Liver (tissue), 3 donors: ENCODE data around the gene DHRS11.

Experiments
- CTCF ChIP-seq: fragments of 150-350 bp; IDR thresholded peaks from 2 replicates; pipeline ENCODE4 v1.5.1; 2017; ENCODE audit warnings: improper control_type of control experiment, low read depth, low read length; ENCODE audit not compliant: missing input control
- EGR1 ChIP-seq, 2 donors: IDR thresholded peaks; 2 replicates each; pipeline ENCODE4 v1.6.1; 2016 to 2018; ENCODE audit warnings: antibody characterized with exemption in 2 of 2, low read depth in 2 of 2
- GABPA ChIP-seq, 2 donors: IDR thresholded peaks in 1 of 2; conservative IDR thresholded peaks in 1 of 2; 2 replicates each; pipeline ENCODE4 v1.6.1; 2016; ENCODE audit warnings: antibody characterized with exemption in 2 of 2, mild to moderate bottlenecking in 1 of 2, moderate library complexity in 1 of 2
- JUND ChIP-seq, 2 donors: IDR thresholded peaks; 2 replicates each; pipeline ENCODE4 v1.6.1; 2016; ENCODE audit warnings: antibody characterized with exemption in 2 of 2
- MAX ChIP-seq: IDR thresholded peaks from 2 replicates; pipeline ENCODE4 v1.6.1; 2016; ENCODE audit warnings: antibody characterized with exemption
- NR2F2 ChIP-seq: IDR thresholded peaks from 2 replicates; pipeline ENCODE4 v1.6.1; 2016; ENCODE audit warnings: antibody characterized with exemption
- RAD21 ChIP-seq, 2 donors: IDR thresholded peaks; 2 replicates each; pipeline ENCODE4 v1.6.1; 2016; ENCODE audit warnings: antibody characterized with exemption in 2 of 2, mild to moderate bottlenecking in 2 of 2
- RXRA ChIP-seq, 2 donors: IDR thresholded peaks; 2 replicates each; pipeline ENCODE4 v1.6.1; 2017 to 2018; ENCODE audit warnings: antibody characterized with exemption in 2 of 2, mild to moderate bottlenecking in 1 of 2
- SP1 ChIP-seq: IDR thresholded peaks from 2 replicates; pipeline ENCODE4 v1.6.1; 2018; ENCODE audit warnings: antibody characterized with exemption, mild to moderate bottlenecking
- TAF1 ChIP-seq: conservative IDR thresholded peaks from 2 replicates; pipeline ENCODE4 v1.6.1; 2016; ENCODE audit warnings: antibody characterized with exemption, mild to moderate bottlenecking
- YY1 ChIP-seq: IDR thresholded peaks from 2 replicates; pipeline ENCODE4 v1.6.1; 2016; ENCODE audit warnings: antibody characterized with exemption, mild to moderate bottlenecking
- TF ChIP-seq, protein P1 (sequence below): IDR thresholded peaks from 2 replicates; pipeline ENCODE4 v1.6.1; 2016; ENCODE audit warnings: antibody characterized with exemption, mild to moderate bottlenecking
- TF ChIP-seq, protein P2 (sequence below): IDR thresholded peaks from 2 replicates; pipeline ENCODE4 v1.6.1; 2016; ENCODE audit warnings: antibody characterized with exemption
- TF ChIP-seq, protein P3 (sequence below): IDR thresholded peaks from 2 replicates; pipeline ENCODE4 v1.6.1; 2016; ENCODE audit warnings: antibody characterized with exemption
- donor health status: healthy.
- donor health status: healthy.

- TF ChIP-seq YY1 (no peak), CTCF (no peak), TAF1 (no peak), RXRA (IDR thresholded peaks at IDR 0.05) (no peak), NR2F2 (no peak), RAD21 (IDR thresholded peaks at IDR 0.05) (no peak), MAX (no peak), EGR1 (IDR thresholded peaks at IDR 0.05; ENCODE audit: low read depth in 2 of 2) (no peak), SP1 (no peak), GABPA (IDR thresholded peaks at IDR 0.05 in 1 of 2, conservative IDR thresholded peaks at IDR 0.05 in 1 of 2) (no peak), JUND (IDR thresholded peaks at IDR 0.05) (no peak)
- TF ChIP-seq, protein P1, sequence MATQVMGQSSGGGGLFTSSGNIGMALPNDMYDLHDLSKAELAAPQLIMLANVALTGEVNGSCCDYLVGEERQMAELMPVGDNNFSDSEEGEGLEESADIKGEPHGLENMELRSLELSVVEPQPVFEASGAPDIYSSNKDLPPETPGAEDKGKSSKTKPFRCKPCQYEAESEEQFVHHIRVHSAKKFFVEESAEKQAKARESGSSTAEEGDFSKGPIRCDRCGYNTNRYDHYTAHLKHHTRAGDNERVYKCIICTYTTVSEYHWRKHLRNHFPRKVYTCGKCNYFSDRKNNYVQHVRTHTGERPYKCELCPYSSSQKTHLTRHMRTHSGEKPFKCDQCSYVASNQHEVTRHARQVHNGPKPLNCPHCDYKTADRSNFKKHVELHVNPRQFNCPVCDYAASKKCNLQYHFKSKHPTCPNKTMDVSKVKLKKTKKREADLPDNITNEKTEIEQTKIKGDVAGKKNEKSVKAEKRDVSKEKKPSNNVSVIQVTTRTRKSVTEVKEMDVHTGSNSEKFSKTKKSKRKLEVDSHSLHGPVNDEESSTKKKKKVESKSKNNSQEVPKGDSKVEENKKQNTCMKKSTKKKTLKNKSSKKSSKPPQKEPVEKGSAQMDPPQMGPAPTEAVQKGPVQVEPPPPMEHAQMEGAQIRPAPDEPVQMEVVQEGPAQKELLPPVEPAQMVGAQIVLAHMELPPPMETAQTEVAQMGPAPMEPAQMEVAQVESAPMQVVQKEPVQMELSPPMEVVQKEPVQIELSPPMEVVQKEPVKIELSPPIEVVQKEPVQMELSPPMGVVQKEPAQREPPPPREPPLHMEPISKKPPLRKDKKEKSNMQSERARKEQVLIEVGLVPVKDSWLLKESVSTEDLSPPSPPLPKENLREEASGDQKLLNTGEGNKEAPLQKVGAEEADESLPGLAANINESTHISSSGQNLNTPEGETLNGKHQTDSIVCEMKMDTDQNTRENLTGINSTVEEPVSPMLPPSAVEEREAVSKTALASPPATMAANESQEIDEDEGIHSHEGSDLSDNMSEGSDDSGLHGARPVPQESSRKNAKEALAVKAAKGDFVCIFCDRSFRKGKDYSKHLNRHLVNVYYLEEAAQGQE: no peak
- TF ChIP-seq, protein P2, sequence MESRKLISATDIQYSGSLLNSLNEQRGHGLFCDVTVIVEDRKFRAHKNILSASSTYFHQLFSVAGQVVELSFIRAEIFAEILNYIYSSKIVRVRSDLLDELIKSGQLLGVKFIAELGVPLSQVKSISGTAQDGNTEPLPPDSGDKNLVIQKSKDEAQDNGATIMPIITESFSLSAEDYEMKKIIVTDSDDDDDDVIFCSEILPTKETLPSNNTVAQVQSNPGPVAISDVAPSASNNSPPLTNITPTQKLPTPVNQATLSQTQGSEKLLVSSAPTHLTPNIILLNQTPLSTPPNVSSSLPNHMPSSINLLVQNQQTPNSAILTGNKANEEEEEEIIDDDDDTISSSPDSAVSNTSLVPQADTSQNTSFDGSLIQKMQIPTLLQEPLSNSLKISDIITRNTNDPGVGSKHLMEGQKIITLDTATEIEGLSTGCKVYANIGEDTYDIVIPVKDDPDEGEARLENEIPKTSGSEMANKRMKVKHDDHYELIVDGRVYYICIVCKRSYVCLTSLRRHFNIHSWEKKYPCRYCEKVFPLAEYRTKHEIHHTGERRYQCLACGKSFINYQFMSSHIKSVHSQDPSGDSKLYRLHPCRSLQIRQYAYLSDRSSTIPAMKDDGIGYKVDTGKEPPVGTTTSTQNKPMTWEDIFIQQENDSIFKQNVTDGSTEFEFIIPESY: no peak
- TF ChIP-seq, protein P3, sequence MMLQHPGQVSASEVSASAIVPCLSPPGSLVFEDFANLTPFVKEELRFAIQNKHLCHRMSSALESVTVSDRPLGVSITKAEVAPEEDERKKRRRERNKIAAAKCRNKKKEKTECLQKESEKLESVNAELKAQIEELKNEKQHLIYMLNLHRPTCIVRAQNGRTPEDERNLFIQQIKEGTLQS: no peak
Measured at GRCh38 chr17:36640346-36640745, 48.7 kb downstream of the DHRS11 start.
